K562 (cell line): ENCODE results near the gene IL1R1. TPM values are rescaled to one million over a fixed set of nuclear protein-coding genes. Genes with fewer than 3 reads are reported as not detected.

Source experiments
- ATAC-seq: fragments of 200-7000 bp; cut with Tn5 transposase; 3 replicates; pipeline ENCODE4 v1.9.1; 2020; ENCODE audit warnings: moderate library complexity
- BruUV-seq: library from RNA; stranded (reverse); fragments of 400-500 nt; replicated peaks from 2 replicates; lab custom pipeline; 2021; lab: Mats Ljungman, UMichigan
- CTCF ChIA-PET: fragments of 300-600 bp; formaldehyde crosslinking; extraction: SDS; loops from one replicate; lab custom pipeline; 2021; ENCODE audit warnings: low intra/inter-chr PET ratio; lab: Yijun Ruan, JAX
- POLR2A ChIA-PET: fragments of 300-600, 350-650 bp; sonication (Branson Sonifier 250); formaldehyde crosslinking; extraction: SDS; loops from one replicate; lab custom pipeline; 2021; ENCODE audit warnings: antibody characterized with exemption, inconsistent platforms; lab: Yijun Ruan, JAX
- DNase-seq, 4 experiments: peaks; one replicate each; pipeline versions ENCODE4 v3.0.0 to v3.0.0-alpha.2; 2011 to 2018; ENCODE audit warnings: low spot score in 3 of 4, mixed read lengths in 3 of 4; ENCODE audit errors: extremely low read depth in 1 of 4
- FAIRE-seq: peaks from 2 replicates; lab custom pipeline; 2011; peaks lifted over from hg19 to GRCh38; lab: Jason Lieb, UNC
- H2AFZ ChIP-seq: 2 replicates; pipeline ENCODE4 v1.6.0; 2011; ENCODE audit warnings: low read depth, low read length, control low read depth, inconsistent platforms
- H3K27ac ChIP-seq: fragments of 200-600 bp; 3 replicates; pipeline ENCODE4 v1.8.0; 2011; ENCODE audit warnings: low read depth, mild to moderate bottlenecking, control low read depth, inconsistent platforms, low read length, moderate library complexity, mixed read lengths; ENCODE audit errors: extremely low read depth
- H3K27me3 ChIP-seq, 2 experiments: fragments of 300-600 bp in 1 of 2; 2 replicates in 1 of 2; 3 replicates in 1 of 2; pipeline versions ENCODE4 v1.6.0 to v1.8.0; 2011; ENCODE audit warnings: inconsistent platforms in 2 of 2, low read length in 2 of 2, mild to moderate bottlenecking in 1 of 2, mixed read lengths in 1 of 2, moderate library complexity in 1 of 2; ENCODE audit not compliant: control insufficient read depth in 2 of 2, insufficient read depth in 2 of 2
- H3K36me3 ChIP-seq: fragments of 300-600 bp; 3 replicates; pipeline ENCODE4 v1.8.0; 2011; ENCODE audit warnings: mild to moderate bottlenecking, low read length, inconsistent platforms; ENCODE audit not compliant: control insufficient read depth, insufficient read depth
- H3K4me1 ChIP-seq, 2 experiments: fragments of 200-600 bp in 1 of 2; replicated peaks in 1 of 2; 2 replicates in 1 of 2; 3 replicates in 1 of 2; pipeline versions ENCODE4 v1.5.1 to v1.8.0; 2011; ENCODE audit warnings: inconsistent platforms in 2 of 2, low read length in 2 of 2, mild to moderate bottlenecking in 1 of 2, mixed read lengths in 1 of 2, moderate library complexity in 1 of 2; ENCODE audit not compliant: control insufficient read depth in 2 of 2, insufficient read depth in 2 of 2
- H3K4me2 ChIP-seq: 2 replicates; pipeline ENCODE4 v1.6.1; 2011; ENCODE audit warnings: low read length, control low read depth, inconsistent platforms, mixed read lengths; ENCODE audit not compliant: insufficient read depth
- H3K4me3 ChIP-seq: fragments of 200-600 bp; sonication (generic), shearing (Covaris generic); 2 replicates; pipeline ENCODE4 v1.5.1; 2016; ENCODE audit warnings: control low read depth, inconsistent platforms
- H3K79me2 ChIP-seq: fragments of 200-600 bp; 3 replicates; pipeline ENCODE4 v1.8.0; 2011; ENCODE audit warnings: low read length, inconsistent platforms; ENCODE audit not compliant: control insufficient read depth, insufficient read depth
- H3K9ac ChIP-seq, 2 experiments: 2 replicates each; pipeline versions ENCODE4 v1.6.0 to v1.6.1; 2011; ENCODE audit warnings: low read depth in 2 of 2, low read length in 2 of 2, control low read depth in 1 of 2, inconsistent platforms in 1 of 2, mild to moderate bottlenecking in 1 of 2, mixed read lengths in 1 of 2; ENCODE audit not compliant: insufficient read depth in 1 of 2
- H3K9me1 ChIP-seq: one replicate; pipeline ENCODE4 v1.6.0; 2011; ENCODE audit warnings: inconsistent platforms, mild to moderate bottlenecking, low read length, moderate library complexity; ENCODE audit not compliant: control insufficient read depth, insufficient read depth
- H3K9me3 ChIP-seq: replicated peaks from 2 replicates; pipeline ENCODE4 v1.5.1; 2011; ENCODE audit warnings: low read depth, low read length, inconsistent platforms; ENCODE audit not compliant: control insufficient read depth, insufficient read depth
- H4K20me1 ChIP-seq: replicated peaks from 2 replicates; pipeline ENCODE4 v1.6.1; 2011; ENCODE audit warnings: low read length, inconsistent platforms, mixed read lengths; ENCODE audit not compliant: control insufficient read depth, insufficient read depth
- CSDE1 ChIP-seq, 2 experiments: fragments of 450-650 bp; IDR thresholded peaks; 2 replicates each; pipeline ENCODE4 v1.6.1; 2016; ENCODE audit warnings: mild to moderate bottlenecking in 1 of 2
- MAFK ChIP-seq: IDR thresholded peaks from 2 replicates; pipeline ENCODE4 v1.6.1; 2011; ENCODE audit warnings: low read length, improper control_type of control experiment
- SETDB1 ChIP-seq: IDR thresholded peaks from one replicate; pipeline ENCODE4 v1.6.1; 2012; ENCODE audit warnings: low read length, control low read depth, inconsistent platforms
- SIRT6 ChIP-seq: IDR thresholded peaks from one replicate; pipeline ENCODE4 v1.6.1; 2012; ENCODE audit warnings: low read depth, mild to moderate bottlenecking, control low read depth, inconsistent platforms, low read length, moderate library complexity
- ZNF134 ChIP-seq: fragments of 250-450 bp; sonication (Bioruptor Pico); conservative IDR thresholded peaks from 2 replicates; pipeline ENCODE4 v1.4.0; 2020
- ZNF253 ChIP-seq: fragments of 250-450 bp; sonication (Bioruptor Pico); conservative IDR thresholded peaks from 2 replicates; pipeline ENCODE4 v1.6.1; 2021; ENCODE audit warnings: mild to moderate bottlenecking
- ZNF354B ChIP-seq: fragments of 250-450 bp; sonication (Bioruptor Pico); IDR thresholded peaks from 2 replicates; pipeline ENCODE4 v1.4.0; 2020
- ZNF507 ChIP-seq: conservative IDR thresholded peaks from 2 replicates; pipeline ENCODE4 v1.6.1; 2017; ENCODE audit warnings: missing genetic modification characterization, missing compliant biosample characterization
- ZNF561 ChIP-seq: fragments of 450-650 bp; formaldehyde crosslinking; conservative IDR thresholded peaks from 2 replicates; pipeline ENCODE4 v1.4.0; 2020; ENCODE audit warnings: mild to moderate bottlenecking, moderate library complexity
- in situ Hi-C: fragments of 300-500 bp; cut with MboI; formaldehyde crosslinking; loops from 4 replicates; pipeline ENCODE4 v1.15.0; 2018; ENCODE audit warnings: inconsistent platforms, mixed read lengths
- intact Hi-C: fragments of 100-400 bp; cut with micrococcal nuclease; formaldehyde crosslinking; loops from 2 replicates; pipeline ENCODE4 v1.14.2; 2022
- polyA plus RNA-seq, 8 experiments: library from polyadenylated mRNA; depleted of rRNA in 4 of 8; stranded (reverse) in 5 of 8; unstranded in 3 of 8; fragments of >200 nt; fragmentation: Nextera tagmentation in 2 of 8; fragmentation: Illumina TruSeq in 1 of 8; extraction: Ambion mirVana in 2 of 8; extraction: Trizol in 1 of 8; gene quantifications; 2 replicates each; pipeline versions ENCODE4 v1.2.1 to v1.2.3, GENCODE V29; 2011 to 2014; ENCODE audit warnings: inconsistent platforms in 1 of 8, missing spikeins in 1 of 8
- total RNA-seq, 7 experiments: library from RNA; depleted of rRNA in 6 of 7; stranded (reverse); fragments of >200 nt in 6 of 7; fragmentation: Illumina TruSeq in 2 of 7; extraction: Trizol in 2 of 7; gene quantifications; 2 replicates each; pipeline versions ENCODE4 v1.2.1 to v1.2.3, GENCODE V29; 2011 to 2021; ENCODE audit warnings: low replicate concordance in 1 of 7
- TF ChIP-seq, protein P1 (sequence below), 2 experiments: fragments of 450-650 bp in 1 of 2; sonication (generic) in 1 of 2; formaldehyde crosslinking; conservative IDR thresholded peaks; 2 replicates each; pipeline versions ENCODE4 v1.4.0 to v1.8.1; 2020 to 2022; ENCODE audit warnings: mild to moderate bottlenecking in 1 of 2, missing genetic modification reagents in 1 of 2
- TF ChIP-seq, protein P2 (sequence below): fragments of 450-650 bp; formaldehyde crosslinking; IDR thresholded peaks from 2 replicates; pipeline ENCODE4 v1.4.0; 2020; ENCODE audit warnings: mild to moderate bottlenecking, moderate library complexity
- TF ChIP-seq, protein P3 (sequence below): sonication (generic); formaldehyde crosslinking; IDR thresholded peaks from 2 replicates; pipeline ENCODE4 v1.8.1; 2023; ENCODE audit warnings: mild to moderate bottlenecking, missing genetic modification reagents

IL1R1 gene
- total and polyA plus RNA-seq, 9 of the 15 experiments (the other 6 are each of a cell fraction or from before 2014, with no cell fraction given), result 0.81 to 3.9 (median 1.6) TPM

DNA sequence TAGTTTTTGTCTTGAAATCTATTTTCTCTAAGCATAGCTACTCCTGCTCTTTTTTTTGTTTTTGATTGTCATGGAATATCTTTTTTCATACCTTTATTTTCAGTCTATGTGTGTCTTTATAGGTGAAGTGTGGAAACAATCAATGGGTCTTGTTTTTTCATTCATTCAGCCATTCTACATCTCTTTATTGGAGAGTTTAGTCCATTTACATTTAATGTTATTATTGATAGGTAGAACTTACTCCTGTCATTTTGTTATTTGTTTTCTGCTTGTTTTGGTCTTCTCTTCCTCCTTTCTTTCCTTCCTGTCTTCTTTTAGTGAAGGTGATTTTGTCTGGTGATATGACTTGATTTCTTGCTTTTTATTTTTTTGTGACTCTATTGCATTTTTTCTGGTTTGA, 62.1 kb downstream of the IL1R1 start:
- no TSS peak for BruUV-seq
- CTCF ChIA-PET, result no interaction called here
- TF ChIP-seq MAFK (no peak), ZNF253 (CRISPR knock-in tag) (no peak), CSDE1 (IDR thresholded peaks at IDR 0.05) (no peak), ZNF134 (no peak), ZNF561 (CRISPR knock-in tag) (no peak), SETDB1 (no peak), ZNF507 (tag) (peak; percentile 97), ZNF354B (peak; percentile 78), SIRT6 (no peak)
- TF ChIP-seq, protein P1, sequence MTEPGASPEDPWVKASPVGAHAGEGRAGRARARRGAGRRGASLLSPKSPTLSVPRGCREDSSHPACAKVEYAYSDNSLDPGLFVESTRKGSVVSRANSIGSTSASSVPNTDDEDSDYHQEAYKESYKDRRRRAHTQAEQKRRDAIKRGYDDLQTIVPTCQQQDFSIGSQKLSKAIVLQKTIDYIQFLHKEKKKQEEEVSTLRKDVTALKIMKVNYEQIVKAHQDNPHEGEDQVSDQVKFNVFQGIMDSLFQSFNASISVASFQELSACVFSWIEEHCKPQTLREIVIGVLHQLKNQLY (CRISPR knock-in tag; conservative IDR thresholded peaks at IDR 0.05), result no peak
- TF ChIP-seq, protein P2, sequence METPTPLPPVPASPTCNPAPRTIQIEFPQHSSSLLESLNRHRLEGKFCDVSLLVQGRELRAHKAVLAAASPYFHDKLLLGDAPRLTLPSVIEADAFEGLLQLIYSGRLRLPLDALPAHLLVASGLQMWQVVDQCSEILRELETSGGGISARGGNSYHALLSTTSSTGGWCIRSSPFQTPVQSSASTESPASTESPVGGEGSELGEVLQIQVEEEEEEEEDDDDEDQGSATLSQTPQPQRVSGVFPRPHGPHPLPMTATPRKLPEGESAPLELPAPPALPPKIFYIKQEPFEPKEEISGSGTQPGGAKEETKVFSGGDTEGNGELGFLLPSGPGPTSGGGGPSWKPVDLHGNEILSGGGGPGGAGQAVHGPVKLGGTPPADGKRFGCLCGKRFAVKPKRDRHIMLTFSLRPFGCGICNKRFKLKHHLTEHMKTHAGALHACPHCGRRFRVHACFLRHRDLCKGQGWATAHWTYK (CRISPR knock-in tag), result no peak
- TF ChIP-seq, protein P3, sequence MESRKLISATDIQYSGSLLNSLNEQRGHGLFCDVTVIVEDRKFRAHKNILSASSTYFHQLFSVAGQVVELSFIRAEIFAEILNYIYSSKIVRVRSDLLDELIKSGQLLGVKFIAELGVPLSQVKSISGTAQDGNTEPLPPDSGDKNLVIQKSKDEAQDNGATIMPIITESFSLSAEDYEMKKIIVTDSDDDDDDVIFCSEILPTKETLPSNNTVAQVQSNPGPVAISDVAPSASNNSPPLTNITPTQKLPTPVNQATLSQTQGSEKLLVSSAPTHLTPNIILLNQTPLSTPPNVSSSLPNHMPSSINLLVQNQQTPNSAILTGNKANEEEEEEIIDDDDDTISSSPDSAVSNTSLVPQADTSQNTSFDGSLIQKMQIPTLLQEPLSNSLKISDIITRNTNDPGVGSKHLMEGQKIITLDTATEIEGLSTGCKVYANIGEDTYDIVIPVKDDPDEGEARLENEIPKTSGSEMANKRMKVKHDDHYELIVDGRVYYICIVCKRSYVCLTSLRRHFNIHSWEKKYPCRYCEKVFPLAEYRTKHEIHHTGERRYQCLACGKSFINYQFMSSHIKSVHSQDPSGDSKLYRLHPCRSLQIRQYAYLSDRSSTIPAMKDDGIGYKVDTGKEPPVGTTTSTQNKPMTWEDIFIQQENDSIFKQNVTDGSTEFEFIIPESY (CRISPR knock-in tag), result no peak

More for the DNA sequence above, 62.1 kb downstream of the IL1R1 start:
- POLR2A ChIA-PET, result no interaction called here
- H3K27me3 ChIP-seq, result peaks cover 2 to 13% of the 10 kb centered on the region in 2 experiments; a peak in 1 of 5 replicates
- H3K79me2 ChIP-seq, result no peaks in the 10 kb centered on the region
- H3K36me3 ChIP-seq, result no peaks in the 10 kb centered on the region
- no peak overlapping the region for H3K27ac ChIP-seq
- H3K9me3 ChIP-seq, result no peaks in the 10 kb centered on the region
- ATAC-seq (no peak), FAIRE-seq (no peak), DNase-seq (no peak)
- in situ Hi-C loops, result no loop called here
- no peaks in the 10 kb centered on the region for H3K9me1 ChIP-seq
- H4K20me1 ChIP-seq, result no peaks in the 10 kb centered on the region
- intact Hi-C loops, result no loop called here
- H3K4me3 ChIP-seq, result no peak overlapping the region
- H3K4me1 ChIP-seq, result no peaks in the 10 kb centered on the region
- H3K9ac ChIP-seq, result no peak overlapping the region
- H2AFZ ChIP-seq, result no peak overlapping the region
- no peak overlapping the region for H3K4me2 ChIP-seq
